Epithelial cell of proximal tubule (primary cell): ENCODE measurements around the gene NCKAP5. TPM values are rescaled to one million over a fixed set of nuclear protein-coding genes. Genes with fewer than 3 reads are reported as not detected.

Source experiments
- DNase-seq: peaks from one replicate; pipeline ENCODE4 v3.0.0-alpha.2; 2011; ENCODE audit warnings: low read depth
- H3K4me3 ChIP-seq: 2 replicates; pipeline ENCODE4 v1.5.1; 2011; ENCODE audit warnings: low read depth, mild to moderate bottlenecking, low read length
- total RNA-seq: library from RNA; depleted of rRNA; stranded (reverse); fragments of >200 nt; gene quantifications from 2 replicates; pipeline ENCODE4 v1.2.3, GENCODE V29; 2015
- TF ChIP-seq, protein P1 (sequence below): conservative IDR thresholded peaks from 2 replicates; pipeline ENCODE4 v1.5.1; 2012; ENCODE audit warnings: low read depth, mild to moderate bottlenecking, low read length

NCKAP5 gene
- total RNA-seq, 1 donor from 2014 or later, result 0.69 TPM

DNA sequence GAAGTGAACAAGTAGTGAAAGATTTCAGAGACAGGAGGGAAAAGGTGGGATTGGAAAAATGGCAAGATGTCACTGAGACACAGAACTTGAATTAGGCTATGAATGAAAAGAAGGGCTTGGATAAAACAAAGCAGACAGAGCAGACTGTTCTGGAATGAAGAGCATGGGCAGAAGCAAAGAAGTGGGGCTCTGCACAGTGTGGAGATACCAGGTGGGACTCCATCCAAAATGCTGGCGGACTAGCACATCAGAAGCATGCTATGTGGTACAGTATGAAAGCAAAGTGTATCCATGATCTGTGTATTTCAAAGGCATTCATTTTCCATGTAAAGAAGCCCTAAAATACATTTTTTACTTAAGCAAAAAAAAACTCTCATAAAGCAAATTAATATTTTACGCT is 487.4 kb downstream of the NCKAP5 start:
- no peak for DNase-seq
- no peak overlapping the region for H3K4me3 ChIP-seq
- TF ChIP-seq, protein P1, sequence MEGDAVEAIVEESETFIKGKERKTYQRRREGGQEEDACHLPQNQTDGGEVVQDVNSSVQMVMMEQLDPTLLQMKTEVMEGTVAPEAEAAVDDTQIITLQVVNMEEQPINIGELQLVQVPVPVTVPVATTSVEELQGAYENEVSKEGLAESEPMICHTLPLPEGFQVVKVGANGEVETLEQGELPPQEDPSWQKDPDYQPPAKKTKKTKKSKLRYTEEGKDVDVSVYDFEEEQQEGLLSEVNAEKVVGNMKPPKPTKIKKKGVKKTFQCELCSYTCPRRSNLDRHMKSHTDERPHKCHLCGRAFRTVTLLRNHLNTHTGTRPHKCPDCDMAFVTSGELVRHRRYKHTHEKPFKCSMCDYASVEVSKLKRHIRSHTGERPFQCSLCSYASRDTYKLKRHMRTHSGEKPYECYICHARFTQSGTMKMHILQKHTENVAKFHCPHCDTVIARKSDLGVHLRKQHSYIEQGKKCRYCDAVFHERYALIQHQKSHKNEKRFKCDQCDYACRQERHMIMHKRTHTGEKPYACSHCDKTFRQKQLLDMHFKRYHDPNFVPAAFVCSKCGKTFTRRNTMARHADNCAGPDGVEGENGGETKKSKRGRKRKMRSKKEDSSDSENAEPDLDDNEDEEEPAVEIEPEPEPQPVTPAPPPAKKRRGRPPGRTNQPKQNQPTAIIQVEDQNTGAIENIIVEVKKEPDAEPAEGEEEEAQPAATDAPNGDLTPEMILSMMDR, result no peak

DNA sequence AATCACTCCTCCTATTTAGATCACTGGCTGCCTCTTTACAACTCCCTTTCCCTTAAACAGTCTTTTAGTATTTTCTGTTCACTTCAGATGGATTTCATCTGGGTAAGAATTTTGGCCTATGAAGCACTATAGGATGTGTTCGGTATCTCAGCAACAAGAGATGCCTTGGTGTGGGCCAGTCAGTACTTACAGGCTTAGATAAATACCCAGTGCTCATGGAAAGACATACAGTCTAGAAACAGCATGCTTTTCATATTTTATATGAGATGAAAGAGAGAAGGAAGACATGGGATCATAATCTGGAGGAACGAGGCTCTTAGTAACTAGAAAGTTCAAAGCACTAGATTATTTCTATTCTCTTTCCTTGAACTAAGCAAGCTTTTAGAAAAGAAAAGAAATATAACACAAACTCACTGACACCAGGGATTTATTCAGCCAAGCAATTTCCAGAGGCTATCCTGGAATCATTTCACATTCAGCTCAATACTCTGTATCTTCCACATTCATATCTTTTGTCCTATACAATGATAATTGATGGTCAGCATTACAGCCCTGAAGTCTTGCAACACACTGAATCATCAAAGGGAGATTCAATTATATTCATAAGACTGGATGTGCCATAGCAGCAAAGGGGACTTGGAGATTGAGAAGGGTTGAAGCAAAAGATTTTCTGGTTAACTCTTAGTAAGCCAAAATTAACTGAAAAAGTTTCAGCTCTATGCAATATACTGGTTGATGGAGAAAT is 489.4 kb downstream of the NCKAP5 start:
- TF ChIP-seq, protein P1, result no peak
- DNase-seq, result no peak
- no peak overlapping the region for H3K4me3 ChIP-seq

DNA sequence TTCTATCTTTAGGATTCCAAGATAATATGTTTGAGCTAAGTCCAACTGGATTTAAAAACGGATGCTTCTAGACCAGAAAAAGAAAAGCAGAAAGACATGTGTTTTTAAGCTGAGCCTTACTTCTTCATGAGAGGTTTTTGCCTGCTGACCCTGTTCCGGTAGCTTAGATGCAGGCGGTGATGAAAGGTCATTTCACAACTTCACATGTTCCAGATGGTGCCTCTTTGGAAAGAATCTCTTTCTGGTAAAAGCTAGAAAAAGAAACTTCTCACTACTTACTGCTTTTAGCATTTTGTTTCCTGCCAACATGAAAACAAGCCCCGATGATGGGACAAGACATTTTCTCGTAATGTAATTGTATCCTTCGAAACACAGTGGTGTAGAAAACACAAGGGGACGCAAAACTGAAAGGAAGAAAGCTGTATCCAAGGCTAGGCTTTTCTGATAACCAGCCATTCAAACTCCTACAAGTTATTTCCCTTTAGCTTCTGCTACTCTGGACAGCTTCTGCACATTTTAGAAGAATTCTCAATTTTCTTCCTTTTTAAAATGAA is 490.9 kb downstream of the NCKAP5 start:
- H3K4me3 ChIP-seq, result no peak overlapping the region
- TF ChIP-seq, protein P1, result no peak
- DNase-seq, result no peak

DNA sequence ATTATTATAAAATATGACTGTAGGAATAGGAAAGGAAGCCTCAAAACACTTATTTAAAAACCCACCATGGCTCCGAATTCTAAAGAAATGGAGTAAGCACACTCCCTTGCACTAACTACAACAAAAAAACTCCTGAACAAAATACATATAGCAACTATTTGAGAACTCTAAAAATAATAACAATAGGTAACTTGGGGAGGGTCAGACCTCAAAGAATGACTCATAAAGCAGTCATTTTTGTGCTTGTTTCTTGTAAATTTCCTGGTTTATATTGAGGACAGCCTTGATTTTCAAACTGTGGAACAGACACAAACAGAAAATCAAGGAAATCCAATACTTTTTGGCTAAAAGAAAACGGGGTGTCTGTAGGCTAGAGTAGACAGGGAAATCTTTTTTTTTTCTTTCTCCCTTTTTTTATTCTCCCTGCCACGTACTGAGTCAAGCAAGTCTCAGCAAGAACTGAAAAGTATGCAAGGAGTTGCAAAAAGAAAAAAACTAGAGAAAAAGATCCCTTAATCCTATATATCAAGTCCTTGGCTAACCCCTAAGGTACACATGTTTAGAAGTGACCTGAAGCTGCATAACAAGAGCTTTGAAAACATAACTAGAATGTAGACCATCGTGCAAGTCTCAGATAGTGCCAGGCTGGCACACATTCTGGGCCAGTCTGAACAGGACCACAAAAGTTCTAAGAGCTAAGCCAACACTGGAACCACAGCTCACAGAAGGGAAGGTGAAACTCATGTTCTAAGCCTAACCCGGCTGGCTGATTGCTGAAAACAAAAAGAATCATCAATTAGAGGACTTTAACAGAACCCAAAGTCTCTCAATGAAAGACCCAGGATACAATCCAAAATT is 495.2 kb downstream of the NCKAP5 start:
- no peak overlapping the region for H3K4me3 ChIP-seq
- no peak for DNase-seq

DNA sequence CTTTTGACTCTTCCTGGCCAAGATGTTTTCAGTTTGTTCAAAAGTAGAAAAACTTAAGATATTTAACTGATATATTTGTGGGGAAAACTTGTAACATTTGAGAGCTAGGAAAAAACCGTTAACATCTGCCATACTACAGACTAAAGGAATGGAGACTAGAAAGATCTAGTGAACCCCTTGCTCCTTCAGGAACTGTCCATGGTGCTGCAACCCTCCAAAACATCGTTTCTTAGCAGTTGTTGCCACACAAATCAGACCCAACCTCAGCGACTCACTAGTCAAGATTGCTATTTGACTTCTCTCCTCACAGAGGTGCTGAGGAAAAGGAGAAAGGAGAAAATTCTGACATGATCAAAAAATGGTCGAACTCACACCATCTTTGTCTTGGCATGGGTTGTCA is 504.5 kb downstream of the NCKAP5 start:
- H3K4me3 ChIP-seq, result no peak overlapping the region
- DNase-seq, result no peak
- TF ChIP-seq, protein P1, result no peak

More for the DNA sequence above, 495.2 kb downstream of the NCKAP5 start:
- TF ChIP-seq, protein P1, result no peak

DNA sequence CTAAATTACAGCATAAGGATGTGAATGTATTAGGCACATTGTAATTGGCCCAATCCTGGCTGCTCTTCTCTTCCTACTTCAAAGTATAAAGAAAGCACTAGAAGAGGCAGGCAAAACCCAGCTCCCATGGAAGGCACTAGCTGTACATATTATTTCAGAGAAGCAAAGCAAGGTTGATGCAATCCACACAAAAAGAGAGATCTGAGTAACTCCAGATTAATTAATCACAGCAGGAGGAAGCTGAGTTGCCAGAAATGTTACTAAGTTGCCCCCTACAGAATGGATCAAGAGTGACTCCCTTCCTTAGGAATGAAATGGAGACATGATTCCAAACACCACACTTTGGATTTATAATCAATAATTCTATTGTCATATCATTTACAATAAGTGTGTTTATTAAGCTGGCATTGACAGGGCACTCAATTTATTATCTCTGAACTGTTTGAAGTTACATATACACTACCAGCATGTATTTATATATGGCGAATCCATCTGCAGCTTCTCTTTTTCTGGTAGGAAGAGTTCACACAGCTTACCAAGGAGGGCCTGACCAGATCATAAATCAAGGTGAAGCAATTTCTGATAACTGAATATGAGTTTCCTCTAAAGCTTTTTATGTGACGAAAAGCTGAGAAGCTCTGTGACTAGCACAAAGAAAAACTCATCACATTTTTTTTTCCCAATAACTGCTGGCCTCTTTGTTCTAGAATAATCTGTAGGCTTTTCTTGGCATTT is 505.2 kb downstream of the NCKAP5 start:
- no peak for DNase-seq
- H3K4me3 ChIP-seq, result no peak overlapping the region
- TF ChIP-seq, protein P1, result peak; percentile 11
